Smooth muscle cell of the coronary artery (primary cell): ENCODE data around the gene ZNF624. TPM values are rescaled to one million over a fixed set of nuclear protein-coding genes. Genes with fewer than 3 reads are reported as not detected.

Source experiments
- total RNA-seq: library from RNA; depleted of rRNA; stranded (reverse); fragments of >200 nt; gene quantifications from 2 replicates; pipeline ENCODE4 v1.2.3, GENCODE V29; 2014; ENCODE audit warnings: low replicate concordance

The ZNF624 gene
- total RNA-seq = 3.5 and 4.1 TPM in 2 replicates

DNA sequence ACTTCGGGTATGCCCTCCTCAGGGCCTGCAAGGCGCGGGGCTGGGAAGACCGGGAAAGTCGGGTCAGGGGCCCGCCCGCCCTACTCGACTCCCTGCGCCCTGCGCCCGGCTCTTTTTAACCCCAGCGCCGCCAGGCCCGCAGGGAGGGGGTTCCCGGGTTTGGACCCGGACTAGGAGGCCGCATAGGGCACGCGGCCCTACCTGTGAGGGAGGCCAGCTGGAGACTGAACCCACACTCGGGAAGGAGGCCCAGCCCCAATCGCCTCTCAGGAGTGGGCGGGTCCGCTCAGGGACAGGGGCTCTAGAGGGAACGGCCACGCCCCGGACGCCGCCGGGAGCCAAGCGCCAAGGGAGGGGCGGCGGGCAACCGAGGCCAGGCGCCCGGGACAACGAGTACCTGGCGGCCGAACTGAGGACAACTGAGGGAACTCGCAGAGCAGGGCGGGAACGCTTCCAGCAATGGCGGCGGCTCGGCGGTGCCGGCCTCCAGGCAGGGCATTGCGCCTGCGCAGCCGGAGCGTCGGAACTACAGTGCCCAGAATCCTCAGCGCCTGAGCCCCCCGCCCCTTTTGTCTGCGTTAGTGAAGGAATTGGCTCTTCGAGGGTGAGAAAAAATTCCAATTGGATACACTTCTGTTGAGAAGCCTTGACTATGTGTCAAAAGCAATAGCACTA, at the start of gene ZNF624:
Gene ZNF624 (minus strand): TSS at position 484 of the 675 bp plus-strand sequence.

DNA sequence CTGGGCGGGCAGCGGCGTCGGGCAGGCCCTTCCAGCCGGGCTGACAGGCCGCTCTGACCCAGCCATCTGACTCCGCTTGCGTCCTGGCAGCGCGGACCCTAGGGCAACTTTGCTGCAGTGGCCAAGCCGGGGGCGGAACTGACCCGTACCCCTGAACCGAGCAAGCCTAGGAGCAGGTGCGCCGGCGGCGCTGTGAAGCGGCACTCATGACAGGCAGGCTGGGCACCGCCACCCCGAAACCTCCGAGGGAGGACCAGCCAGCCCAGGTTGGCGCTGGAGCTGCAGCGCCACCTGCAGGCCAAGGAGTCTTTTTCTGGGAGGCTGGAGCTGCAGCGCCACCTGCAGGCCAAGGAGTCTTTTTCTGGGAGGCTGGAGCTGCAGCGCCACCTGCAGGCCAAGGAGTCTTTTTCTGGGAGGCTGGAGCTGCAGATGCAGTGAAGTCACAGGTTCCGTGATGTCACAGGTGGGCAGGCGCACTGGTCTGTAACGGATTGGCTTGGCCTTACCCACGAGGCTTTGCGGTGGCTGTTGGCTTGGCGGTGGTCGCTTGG, 36.2 kb upstream of the ZNF624 start, which contains the start of gene CCDC144A:
Gene CCDC144A (plus strand): TSS at position 511 of the 551 bp plus-strand sequence. CDS start 160 bp downstream, outside the sequence.

Other genes starting within 250 kb of the ZNF624 start
- gene TRPV2, start 238.3 kb downstream of the ZNF624 start, total RNA-seq = 53.1 and 92.7 TPM in 2 replicates
- 0.82 and 0.83 TPM in 2 replicates for gene LRRC75A, start 161.7 kb downstream of the ZNF624 start, total RNA-seq
- 2.2 and 5.3 TPM in 2 replicates for gene ZNF287, start 84.6 kb downstream of the ZNF624 start, total RNA-seq
- gene CCDC144A, start 36.4 kb upstream of the ZNF624 start, total RNA-seq = 2.3 and 12.0 TPM in 2 replicates